Measurements from ENCODE around the gene DAZAP2. TPM values are rescaled to one million over a fixed set of nuclear protein-coding genes. Genes with fewer than 3 reads are reported as not detected.
A peak's percentile ranks its signal among the peaks of the same experiment; 100 is the strongest.

Gene DAZAP2
- total and polyA plus RNA-seq, 12 donors: 39.7 to 228 (median 165) TPM

DNA sequence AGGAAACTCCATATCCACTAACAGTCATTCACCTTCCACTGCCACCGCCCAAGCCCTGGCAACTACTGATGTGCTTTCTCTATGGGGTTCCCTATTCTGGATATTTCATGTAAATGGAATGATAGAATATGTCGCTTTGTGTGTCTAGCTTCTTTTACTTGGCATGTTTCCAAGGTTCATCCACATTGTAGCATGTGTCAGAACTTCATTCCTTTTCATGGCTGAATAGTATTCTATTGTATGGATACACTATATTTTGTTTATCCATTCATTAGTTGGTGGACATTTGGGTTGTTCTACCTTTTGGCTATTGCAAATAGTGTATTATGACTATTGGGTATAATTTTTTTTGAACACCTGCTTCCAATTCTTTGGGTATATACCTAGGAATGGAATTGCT lies 29.4 kb upstream of the DAZAP2 start:
- H3K4me3 ChIP-seq: no peak overlapping the region
- ATAC-seq (no peak), DNase-seq (no peak)
- intact Hi-C loops (cut with DNase I): no loop called here
- no peaks in the 10 kb centered on the region for H3K27me3 ChIP-seq
- H3K27ac ChIP-seq: no peak overlapping the region
- no peaks in the 10 kb centered on the region for H3K4me1 ChIP-seq
- WGBS, 2 donors: 92 to 95% methylated on average over 2 of the region's 2 CpGs
- no peaks in the 10 kb centered on the region for H3K9me3 ChIP-seq
- TF ChIP-seq, protein P1, sequence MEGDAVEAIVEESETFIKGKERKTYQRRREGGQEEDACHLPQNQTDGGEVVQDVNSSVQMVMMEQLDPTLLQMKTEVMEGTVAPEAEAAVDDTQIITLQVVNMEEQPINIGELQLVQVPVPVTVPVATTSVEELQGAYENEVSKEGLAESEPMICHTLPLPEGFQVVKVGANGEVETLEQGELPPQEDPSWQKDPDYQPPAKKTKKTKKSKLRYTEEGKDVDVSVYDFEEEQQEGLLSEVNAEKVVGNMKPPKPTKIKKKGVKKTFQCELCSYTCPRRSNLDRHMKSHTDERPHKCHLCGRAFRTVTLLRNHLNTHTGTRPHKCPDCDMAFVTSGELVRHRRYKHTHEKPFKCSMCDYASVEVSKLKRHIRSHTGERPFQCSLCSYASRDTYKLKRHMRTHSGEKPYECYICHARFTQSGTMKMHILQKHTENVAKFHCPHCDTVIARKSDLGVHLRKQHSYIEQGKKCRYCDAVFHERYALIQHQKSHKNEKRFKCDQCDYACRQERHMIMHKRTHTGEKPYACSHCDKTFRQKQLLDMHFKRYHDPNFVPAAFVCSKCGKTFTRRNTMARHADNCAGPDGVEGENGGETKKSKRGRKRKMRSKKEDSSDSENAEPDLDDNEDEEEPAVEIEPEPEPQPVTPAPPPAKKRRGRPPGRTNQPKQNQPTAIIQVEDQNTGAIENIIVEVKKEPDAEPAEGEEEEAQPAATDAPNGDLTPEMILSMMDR (IDR thresholded peaks at IDR 0.05): no peak
- peaks cover 0 to 28% (median 0%) of the 10 kb centered on the region in 9 donors for H3K36me3 ChIP-seq

DNA sequence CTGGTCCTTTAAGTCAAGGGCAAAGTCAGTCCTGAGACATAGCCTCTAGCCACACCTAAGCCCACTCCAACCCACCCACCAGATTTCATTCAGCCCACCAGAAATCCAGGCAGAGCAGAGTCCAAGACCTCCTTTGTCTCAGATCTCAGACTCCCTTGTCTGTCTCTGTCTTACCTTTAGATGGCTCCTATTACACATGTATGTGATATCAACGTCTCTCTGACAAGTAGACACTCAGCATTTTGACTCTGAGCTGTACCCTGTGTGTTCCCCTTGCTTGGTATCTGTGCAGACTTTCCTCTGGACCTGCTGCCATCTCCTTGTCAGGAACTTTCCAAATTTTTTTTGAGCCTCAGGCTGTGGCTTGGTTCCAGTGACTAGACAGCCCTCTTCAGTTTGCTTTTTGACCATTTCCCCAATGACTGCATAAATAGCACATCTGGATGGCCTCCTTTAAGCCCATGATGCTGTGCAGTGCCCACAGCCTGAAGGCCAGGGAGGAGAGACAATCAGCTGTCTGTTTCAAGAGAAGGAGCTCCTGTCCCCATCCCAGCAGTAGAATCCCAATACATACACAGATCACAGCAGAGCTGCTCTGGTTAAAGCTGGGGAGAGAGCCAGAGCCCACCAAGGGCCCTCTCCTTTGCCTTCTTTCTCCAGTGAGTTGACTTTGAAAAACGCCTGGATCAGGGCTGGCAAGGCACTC lies 27.8 kb upstream of the DAZAP2 start:
- H3K4me1 ChIP-seq: peaks cover 0 to 1% (median 0%) of the 10 kb centered on the region in 9 donors
- H3K27me3 ChIP-seq: no peaks in the 10 kb centered on the region
- peaks cover 0 to 27% (median 0%) of the 10 kb centered on the region in 9 donors for H3K36me3 ChIP-seq
- H3K27ac ChIP-seq: no peak overlapping the region
- WGBS, 2 donors: 67 to 75% methylated on average over 2 of the region's 2 CpGs
- ATAC-seq: no peak
- intact Hi-C loops (cut with DNase I): no loop called here
- no peak overlapping the region for H3K4me3 ChIP-seq
- DNase-seq: no peak
- TF ChIP-seq, protein P1 (IDR thresholded peaks at IDR 0.05): no peak
- H3K9me3 ChIP-seq: no peaks in the 10 kb centered on the region

- no peaks in the 10 kb centered on the region for H3K27me3 ChIP-seq
- peaks cover 0 to 8% (median 0%) of the 10 kb centered on the region in 9 donors for H3K36me3 ChIP-seq
- no peaks in the 10 kb centered on the region for H3K9me3 ChIP-seq
- H3K27ac ChIP-seq: no peak overlapping the region
- TF ChIP-seq, protein P1 (IDR thresholded peaks at IDR 0.05): no peak
- intact Hi-C loops (cut with DNase I): loop anchor here in 5 of 10 donors (5.0 kb wide), 4 partner anchors 43 to 168 kb away; partner anchors contain the start of genes TFCP2 (in 2 of the 5) and LETMD1 (in 1 of the 5)
- DNase-seq (no peak), ATAC-seq (no peak)
- H3K4me1 ChIP-seq: peaks cover 6 to 26% (median 19%) of the 10 kb centered on the region in 9 donors
- H3K4me3 ChIP-seq: no peak overlapping the region
- 95 to 98% methylated on average over 5 of the region's 5 CpGs for WGBS, 2 donors
Measured at GRCh38 chr12:51214895-51215294, 23.7 kb upstream of the DAZAP2 start.

DNA sequence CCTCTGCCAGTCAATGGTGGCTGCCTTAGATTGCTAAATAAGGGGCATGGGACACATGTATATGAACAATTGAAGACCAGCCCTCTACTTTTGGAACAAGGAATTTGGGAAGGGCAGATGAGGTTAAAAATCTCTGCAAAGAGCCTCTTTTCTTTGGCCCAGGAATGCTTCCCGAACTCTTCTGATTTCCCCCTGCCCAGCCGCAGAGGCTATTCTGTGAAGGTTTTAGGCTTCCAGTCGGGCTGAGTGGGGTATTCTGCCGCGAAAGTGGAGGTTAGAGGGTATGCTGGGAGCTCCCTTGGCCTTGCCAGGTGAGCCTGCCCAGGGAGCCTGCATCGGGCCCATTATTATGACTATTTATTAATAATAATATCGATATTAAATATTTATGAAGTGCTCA lies 22.0 kb upstream of the DAZAP2 start:
- Histone ChIP-seq H3K4me3 (peak overlapping the region; percentile 84 to 98 (median 90)), H3K9me3 (no peaks in the 10 kb centered on the region), H3K36me3 (no peaks in the 10 kb centered on the region), H3K27me3 (no peaks in the 10 kb centered on the region), H3K27ac (peak overlapping the region in 9 of 10 donors; percentile 90 to 98 (median 97)), H3K4me1 (peaks cover 6 to 26% (median 19%) of the 10 kb centered on the region in 9 donors)
- 26 to 30% methylated on average over 7 of the region's 7 CpGs for WGBS, 2 donors
- DNase-seq (no peak), ATAC-seq (no peak)
- TF ChIP-seq, protein P1 (IDR thresholded peaks at IDR 0.05): no peak
- intact Hi-C loops (cut with DNase I): loop anchor here in 5 of 10 donors (1.0 to 5.0 kb wide), 5 partner anchors 43 to 169 kb away; partner anchors contain the start of genes TFCP2 (in 3 of the 5) and LETMD1 (in 1 of the 5)
